Putamen (tissue), 1 donor: ENCODE measurements around the gene DIS3L2.
"Not testable (repeated sequence)": the region's sequence is repeated elsewhere in the genome, so short reads cannot be mapped to it uniquely, and the experiment has no call there.

Experiments
- DNase-seq: peaks from one replicate; pipeline ENCODE4 v3.0.0-alpha.2; 2016; ENCODE audit warnings: low spot score

DIS3L2 gene

GRCh38 chr2:232369126-232369951 lies 407.8 kb downstream of the DIS3L2 start:
- peak; percentile 5 for DNase-seq

GRCh38 chr2:232370007-232370406 lies 408.5 kb downstream of the DIS3L2 start:
- DNase-seq = not testable (repeated sequence)

- no peak for DNase-seq
Measured at GRCh38 chr2:232372231-232373208, 411.0 kb downstream of the DIS3L2 start.

- DNase-seq = peak; percentile 12
Measured at GRCh38 chr2:232374356-232374755, 412.8 kb downstream of the DIS3L2 start.

- no peak for DNase-seq
Measured at GRCh38 chr2:232375164-232375563, 413.7 kb downstream of the DIS3L2 start.

GRCh38 chr2:232376260-232376659 lies 414.7 kb downstream of the DIS3L2 start:
- no peak for DNase-seq

GRCh38 chr2:232376713-232377112 lies 415.2 kb downstream of the DIS3L2 start:
- no peak for DNase-seq

GRCh38 chr2:232377319-232377718 lies 415.8 kb downstream of the DIS3L2 start:
- DNase-seq = no peak

- DNase-seq = no peak
Measured at GRCh38 chr2:232377841-232378734, 416.6 kb downstream of the DIS3L2 start.

- DNase-seq = not testable (repeated sequence)
Measured at GRCh38 chr2:232378735-232379151, 417.2 kb downstream of the DIS3L2 start, which contains the start of gene ALPP. Gene ALPP, plus strand, starts transcription at chr2:232378751. Its CDS starts 52 bp downstream, at chr2:232378803.

- not testable (repeated sequence) for DNase-seq
Measured at GRCh38 chr2:232379610-232380590, 418.4 kb downstream of the DIS3L2 start.

GRCh38 chr2:232381204-232382031 lies 419.9 kb downstream of the DIS3L2 start:
- DNase-seq = not testable (repeated sequence)

- DNase-seq = no peak
Measured at GRCh38 chr2:232382331-232383225, 421.1 kb downstream of the DIS3L2 start.

- DNase-seq = no peak
Measured at GRCh38 chr2:232384466-232384865, 423.0 kb downstream of the DIS3L2 start.

- DNase-seq = not testable (repeated sequence)
Measured at GRCh38 chr2:232385058-232385457, 423.5 kb downstream of the DIS3L2 start.

- DNase-seq = no peak
Measured at GRCh38 chr2:232385660-232386489, 424.4 kb downstream of the DIS3L2 start.

- DNase-seq = no peak
Measured at GRCh38 chr2:232386490-232386739, 424.9 kb downstream of the DIS3L2 start.
